Liver (tissue), 9 donors: ENCODE measurements around the gene MRPL50. TPM values are rescaled to one million over a fixed set of nuclear protein-coding genes. Genes with fewer than 3 reads are reported as not detected.

Experiments
- DNase-seq: peaks from one replicate; pipeline ENCODE4 v3.0.0-alpha.2; 2017; ENCODE audit warnings: low spot score
- H3K27ac ChIP-seq, 2 donors: one replicate each; pipeline ENCODE4 v1.7.0; 2013; ENCODE audit warnings: inconsistent platforms in 2 of 2, low read length in 2 of 2, control low read depth in 1 of 2, low read depth in 1 of 2, mild to moderate bottlenecking in 1 of 2
- H3K27me3 ChIP-seq, 4 donors: one replicate each; pipeline versions ENCODE4 v1.6.1 to v1.7.0; 2013; ENCODE audit warnings: low read length in 3 of 4, inconsistent platforms in 1 of 4, mild to moderate bottlenecking in 1 of 4, moderate library complexity in 1 of 4; ENCODE audit not compliant: control insufficient read depth in 4 of 4, insufficient read depth in 4 of 4
- H3K36me3 ChIP-seq, 4 donors: one replicate each; pipeline versions ENCODE4 v1.6.1 to v1.7.0; 2013; ENCODE audit warnings: low read length in 3 of 4, mild to moderate bottlenecking in 3 of 4, low read depth in 1 of 4, moderate library complexity in 1 of 4; ENCODE audit not compliant: control insufficient read depth in 4 of 4, insufficient read depth in 3 of 4
- H3K4me1 ChIP-seq, 4 donors: one replicate each; pipeline versions ENCODE4 v1.6.1 to v1.7.0; 2013; ENCODE audit warnings: low read length in 3 of 4, mild to moderate bottlenecking in 3 of 4, moderate library complexity in 1 of 4; ENCODE audit not compliant: control insufficient read depth in 4 of 4, insufficient read depth in 4 of 4
- H3K4me3 ChIP-seq, 3 donors: one replicate each; pipeline versions ENCODE4 v1.6.1 to v1.7.0; 2013; ENCODE audit warnings: low read length in 3 of 3, control low read depth in 1 of 3, low read depth in 1 of 3, mild to moderate bottlenecking in 1 of 3
- H3K9ac ChIP-seq, 2 donors: one replicate each; pipeline ENCODE4 v1.7.0; 2013; ENCODE audit warnings: low read length in 2 of 2, mild to moderate bottlenecking in 2 of 2, moderate library complexity in 2 of 2, control low read depth in 1 of 2, low read depth in 1 of 2
- H3K9me3 ChIP-seq, 4 donors: one replicate each; pipeline versions ENCODE4 v1.6.1 to v1.7.0; 2013; ENCODE audit warnings: low read length in 3 of 4; ENCODE audit not compliant: control insufficient read depth in 4 of 4
- CTCF ChIP-seq: fragments of 150-350 bp; IDR thresholded peaks from 2 replicates; pipeline ENCODE4 v1.5.1; 2017; ENCODE audit warnings: improper control_type of control experiment, low read depth, low read length; ENCODE audit not compliant: missing input control
- EGR1 ChIP-seq, 2 donors: IDR thresholded peaks; 2 replicates each; pipeline ENCODE4 v1.6.1; 2016 to 2018; ENCODE audit warnings: antibody characterized with exemption in 2 of 2, low read depth in 2 of 2
- FOXA1 ChIP-seq: IDR thresholded peaks from 2 replicates; pipeline ENCODE4 v1.6.1; 2016; ENCODE audit warnings: antibody characterized with exemption
- FOXA2 ChIP-seq: IDR thresholded peaks from 2 replicates; pipeline ENCODE4 v1.6.1; 2016; ENCODE audit warnings: antibody characterized with exemption
- GABPA ChIP-seq, 2 donors: IDR thresholded peaks in 1 of 2; conservative IDR thresholded peaks in 1 of 2; 2 replicates each; pipeline ENCODE4 v1.6.1; 2016; ENCODE audit warnings: antibody characterized with exemption in 2 of 2, mild to moderate bottlenecking in 1 of 2, moderate library complexity in 1 of 2
- HNF4A ChIP-seq, 2 donors: conservative IDR thresholded peaks; 2 replicates each; pipeline ENCODE4 v1.6.1; 2016; ENCODE audit warnings: antibody characterized with exemption in 2 of 2, mild to moderate bottlenecking in 2 of 2
- HNF4G ChIP-seq: IDR thresholded peaks from 2 replicates; pipeline ENCODE4 v1.6.1; 2016; ENCODE audit warnings: antibody characterized with exemption
- JUND ChIP-seq, 2 donors: IDR thresholded peaks; 2 replicates each; pipeline ENCODE4 v1.6.1; 2016; ENCODE audit warnings: antibody characterized with exemption in 2 of 2
- NR2F2 ChIP-seq: IDR thresholded peaks from 2 replicates; pipeline ENCODE4 v1.6.1; 2016; ENCODE audit warnings: antibody characterized with exemption
- RAD21 ChIP-seq, 2 donors: IDR thresholded peaks; 2 replicates each; pipeline ENCODE4 v1.6.1; 2016; ENCODE audit warnings: antibody characterized with exemption in 2 of 2, mild to moderate bottlenecking in 2 of 2
- RXRA ChIP-seq, 2 donors: IDR thresholded peaks; 2 replicates each; pipeline ENCODE4 v1.6.1; 2017 to 2018; ENCODE audit warnings: antibody characterized with exemption in 2 of 2, mild to moderate bottlenecking in 1 of 2
- SP1 ChIP-seq: IDR thresholded peaks from 2 replicates; pipeline ENCODE4 v1.6.1; 2018; ENCODE audit warnings: antibody characterized with exemption, mild to moderate bottlenecking
- TAF1 ChIP-seq: conservative IDR thresholded peaks from 2 replicates; pipeline ENCODE4 v1.6.1; 2016; ENCODE audit warnings: antibody characterized with exemption, mild to moderate bottlenecking
- YY1 ChIP-seq: IDR thresholded peaks from 2 replicates; pipeline ENCODE4 v1.6.1; 2016; ENCODE audit warnings: antibody characterized with exemption, mild to moderate bottlenecking
- ZBTB33 ChIP-seq: IDR thresholded peaks from 2 replicates; pipeline ENCODE4 v1.6.1; 2016; ENCODE audit warnings: antibody characterized with exemption
- WGBS: extraction: QIAGEN DNeasy Blood & Tissue Kit; methylation state at CpG from one replicate; pipeline ENCODE4 v1.1.7; 2013; 5-methylcytosine and 5-hydroxymethylcytosine counted together
- polyA plus RNA-seq, 2 donors: library from polyadenylated mRNA; stranded (reverse) in 1 of 2; unstranded in 1 of 2; fragments of 200-250 nt in 1 of 2; fragments of >200 nt in 1 of 2; fragmentation: Nextera tagmentation in 1 of 2; extraction: Ambion mirVana in 1 of 2; gene quantifications; one replicate each; pipeline versions ENCODE4 v1.2.1 to v1.2.3, GENCODE V29; 2013 to 2015
- total RNA-seq, 2 donors: library from RNA; depleted of rRNA; stranded (reverse); fragments of >200 nt; gene quantifications; one replicate each; pipeline ENCODE4 v1.2.3, GENCODE V29; 2014
- TF ChIP-seq, protein P1 (sequence below): IDR thresholded peaks from 2 replicates; pipeline ENCODE4 v1.6.1; 2016; ENCODE audit warnings: antibody characterized with exemption
- TF ChIP-seq, protein P2 (sequence below): IDR thresholded peaks from 2 replicates; pipeline ENCODE4 v1.6.1; 2016; ENCODE audit warnings: antibody characterized with exemption, mild to moderate bottlenecking
- TF ChIP-seq, protein P3 (sequence below): IDR thresholded peaks from 2 replicates; pipeline ENCODE4 v1.6.1; 2016; ENCODE audit warnings: antibody characterized with exemption
- donor health status: healthy.
- donor health status: healthy.
- donor health status: healthy.
- donor health status: healthy.
- donor health status: healthy.

The MRPL50 gene
- total and polyA plus RNA-seq, 4 donors = 5.7 to 12.3 (median 10.5) TPM

GRCh38 chr9:101443364-101443771 is 45.0 kb upstream of the MRPL50 start:
- Histone ChIP-seq H3K4me1 (peaks cover 4 to 47% (median 22%) of the 10 kb centered on the region in 4 donors), H3K36me3 (no peaks in the 10 kb centered on the region), H3K4me3 (peak overlapping the region in 1 of 3 donors; percentile 32), H3K27me3 (no peaks in the 10 kb centered on the region), H3K9me3 (no peaks in the 10 kb centered on the region), H3K27ac (peak overlapping the region; percentile 91 to 94), H3K9ac (peak overlapping the region; percentile 71 to 87)
- TF ChIP-seq FOXA1 = peak; percentile 96
- TF ChIP-seq, protein P1, sequence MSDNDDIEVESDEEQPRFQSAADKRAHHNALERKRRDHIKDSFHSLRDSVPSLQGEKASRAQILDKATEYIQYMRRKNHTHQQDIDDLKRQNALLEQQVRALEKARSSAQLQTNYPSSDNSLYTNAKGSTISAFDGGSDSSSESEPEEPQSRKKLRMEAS = peak; percentile 72
- TF ChIP-seq RAD21 (IDR thresholded peaks at IDR 0.05) = peak; percentile 22 to 34
- peak in 1 of 2 donors; percentile 81 for TF ChIP-seq JUND (IDR thresholded peaks at IDR 0.05)
- TF ChIP-seq TAF1 = peak; percentile 67
- TF ChIP-seq NR2F2 = peak; percentile 54
- TF ChIP-seq GABPA (IDR thresholded peaks at IDR 0.05 in 1 of 2, conservative IDR thresholded peaks at IDR 0.05 in 1 of 2) = no peak
- peak; percentile 95 for TF ChIP-seq YY1
- TF ChIP-seq, protein P2, sequence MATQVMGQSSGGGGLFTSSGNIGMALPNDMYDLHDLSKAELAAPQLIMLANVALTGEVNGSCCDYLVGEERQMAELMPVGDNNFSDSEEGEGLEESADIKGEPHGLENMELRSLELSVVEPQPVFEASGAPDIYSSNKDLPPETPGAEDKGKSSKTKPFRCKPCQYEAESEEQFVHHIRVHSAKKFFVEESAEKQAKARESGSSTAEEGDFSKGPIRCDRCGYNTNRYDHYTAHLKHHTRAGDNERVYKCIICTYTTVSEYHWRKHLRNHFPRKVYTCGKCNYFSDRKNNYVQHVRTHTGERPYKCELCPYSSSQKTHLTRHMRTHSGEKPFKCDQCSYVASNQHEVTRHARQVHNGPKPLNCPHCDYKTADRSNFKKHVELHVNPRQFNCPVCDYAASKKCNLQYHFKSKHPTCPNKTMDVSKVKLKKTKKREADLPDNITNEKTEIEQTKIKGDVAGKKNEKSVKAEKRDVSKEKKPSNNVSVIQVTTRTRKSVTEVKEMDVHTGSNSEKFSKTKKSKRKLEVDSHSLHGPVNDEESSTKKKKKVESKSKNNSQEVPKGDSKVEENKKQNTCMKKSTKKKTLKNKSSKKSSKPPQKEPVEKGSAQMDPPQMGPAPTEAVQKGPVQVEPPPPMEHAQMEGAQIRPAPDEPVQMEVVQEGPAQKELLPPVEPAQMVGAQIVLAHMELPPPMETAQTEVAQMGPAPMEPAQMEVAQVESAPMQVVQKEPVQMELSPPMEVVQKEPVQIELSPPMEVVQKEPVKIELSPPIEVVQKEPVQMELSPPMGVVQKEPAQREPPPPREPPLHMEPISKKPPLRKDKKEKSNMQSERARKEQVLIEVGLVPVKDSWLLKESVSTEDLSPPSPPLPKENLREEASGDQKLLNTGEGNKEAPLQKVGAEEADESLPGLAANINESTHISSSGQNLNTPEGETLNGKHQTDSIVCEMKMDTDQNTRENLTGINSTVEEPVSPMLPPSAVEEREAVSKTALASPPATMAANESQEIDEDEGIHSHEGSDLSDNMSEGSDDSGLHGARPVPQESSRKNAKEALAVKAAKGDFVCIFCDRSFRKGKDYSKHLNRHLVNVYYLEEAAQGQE = peak; percentile 40
- TF ChIP-seq HNF4A (conservative IDR thresholded peaks at IDR 0.05) = peak; percentile 73 to 91
- TF ChIP-seq, protein P3, sequence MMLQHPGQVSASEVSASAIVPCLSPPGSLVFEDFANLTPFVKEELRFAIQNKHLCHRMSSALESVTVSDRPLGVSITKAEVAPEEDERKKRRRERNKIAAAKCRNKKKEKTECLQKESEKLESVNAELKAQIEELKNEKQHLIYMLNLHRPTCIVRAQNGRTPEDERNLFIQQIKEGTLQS = no peak
- peak; percentile 83 for TF ChIP-seq ZBTB33
- peak; percentile 31 for TF ChIP-seq HNF4G
- TF ChIP-seq SP1 = peak; percentile 94
- no peak for TF ChIP-seq CTCF
- TF ChIP-seq EGR1 (IDR thresholded peaks at IDR 0.05; ENCODE audit: low read depth in 2 of 2) = peak; percentile 42 to 92
- TF ChIP-seq FOXA2 = peak; percentile 95
- peak; percentile 98 for TF ChIP-seq RXRA (IDR thresholded peaks at IDR 0.05)
- no peak for DNase-seq
- 38% methylated on average over 9 of the region's 9 CpGs for WGBS
